H9 (cell line): Measurements from ENCODE around the gene OSGIN1. TPM values are rescaled to one million over a fixed set of nuclear protein-coding genes. Genes with fewer than 3 reads are reported as not detected.

Experiments used
- DNase-seq: peaks from one replicate; pipeline ENCODE4 v3.0.0-alpha.2; 2017
- H2AFZ ChIP-seq: one replicate; pipeline ENCODE4 v1.6.1; 2013; ENCODE audit warnings: mild to moderate bottlenecking, low read length, control low read depth, moderate library complexity
- H2AK5ac ChIP-seq: 2 replicates; pipeline ENCODE4 v1.6.1; 2013; ENCODE audit warnings: low read length, control low read depth, mixed read lengths; ENCODE audit not compliant: insufficient read length
- H2BK120ac ChIP-seq: one replicate; pipeline ENCODE4 v1.6.1; 2013; ENCODE audit warnings: low read depth, mild to moderate bottlenecking, low read length, control low read depth, inconsistent platforms; ENCODE audit not compliant: poor library complexity, severe bottlenecking
- H2BK12ac ChIP-seq: 2 replicates; pipeline ENCODE4 v1.6.1; 2013; ENCODE audit warnings: low read length, control low read depth, mixed read lengths, low read depth; ENCODE audit not compliant: insufficient read length
- H2BK15ac ChIP-seq: 2 replicates; pipeline ENCODE4 v1.6.1; 2013; ENCODE audit warnings: low read depth, low read length, control low read depth
- H2BK20ac ChIP-seq: one replicate; pipeline ENCODE4 v1.6.1; 2013; ENCODE audit warnings: low read depth, mild to moderate bottlenecking, low read length, control low read depth, inconsistent platforms; ENCODE audit not compliant: poor library complexity, severe bottlenecking
- H2BK5ac ChIP-seq: 2 replicates; pipeline ENCODE4 v1.6.1; 2013; ENCODE audit warnings: low read length, control low read depth, mixed read lengths; ENCODE audit not compliant: insufficient read length
- H3K14ac ChIP-seq: 2 replicates; pipeline ENCODE4 v1.6.1; 2013; ENCODE audit warnings: low read length, control low read depth; ENCODE audit not compliant: insufficient read depth
- H3K18ac ChIP-seq: 2 replicates; pipeline ENCODE4 v1.6.1; 2013; ENCODE audit warnings: low read depth, mild to moderate bottlenecking, mixed read lengths, low read length, control low read depth; ENCODE audit not compliant: insufficient read length
- H3K23ac ChIP-seq: 2 replicates; pipeline ENCODE4 v1.6.1; 2013; ENCODE audit warnings: low read length, control low read depth, mixed read lengths, low read depth; ENCODE audit not compliant: insufficient read length
- H3K23me2 ChIP-seq: 2 replicates; pipeline ENCODE4 v1.6.1; 2013; ENCODE audit warnings: low read depth, mild to moderate bottlenecking, mixed read lengths, low read length, control low read depth; ENCODE audit not compliant: insufficient read length, poor library complexity, severe bottlenecking
- H3K27ac ChIP-seq: 2 replicates; pipeline ENCODE4 v1.5.1; 2013; ENCODE audit warnings: low read length, control low read depth, mixed read lengths, low read depth; ENCODE audit not compliant: insufficient read length
- H3K27me3 ChIP-seq: 2 replicates; pipeline ENCODE4 v1.6.1; 2013; ENCODE audit warnings: low read length, control low read depth, inconsistent platforms; ENCODE audit not compliant: insufficient read depth
- H3K4ac ChIP-seq: 2 replicates; pipeline ENCODE4 v1.6.1; 2013; ENCODE audit warnings: low read depth, mild to moderate bottlenecking, control low read depth, inconsistent platforms, low read length, moderate library complexity
- H3K4me1 ChIP-seq: 2 replicates; pipeline ENCODE4 v1.6.1; 2013; ENCODE audit warnings: low read length, control low read depth, inconsistent platforms; ENCODE audit not compliant: insufficient read depth
- H3K4me2 ChIP-seq: 2 replicates; pipeline ENCODE4 v1.6.1; 2013; ENCODE audit warnings: low read length, control low read depth, mixed read lengths; ENCODE audit not compliant: insufficient read length, insufficient read depth
- H3K56ac ChIP-seq: 2 replicates; pipeline ENCODE4 v1.6.1; 2013; ENCODE audit warnings: low read depth, mild to moderate bottlenecking, mixed read lengths, low read length, control low read depth; ENCODE audit not compliant: insufficient read length
- H3K79me1 ChIP-seq: 2 replicates; pipeline ENCODE4 v1.6.1; 2013; ENCODE audit warnings: low read depth, mild to moderate bottlenecking, moderate library complexity, low read length, control low read depth, inconsistent platforms; ENCODE audit not compliant: insufficient read depth, poor library complexity, severe bottlenecking
- H3K79me2 ChIP-seq: 2 replicates; pipeline ENCODE4 v1.6.1; 2013; ENCODE audit warnings: low read length, control low read depth, inconsistent platforms; ENCODE audit not compliant: insufficient read depth
- H3K9ac ChIP-seq: 2 replicates; pipeline ENCODE4 v1.6.1; 2013; ENCODE audit warnings: low read length, control low read depth, mixed read lengths; ENCODE audit not compliant: insufficient read length; ENCODE audit errors: extremely low read depth
- H3K9me3 ChIP-seq: one replicate; pipeline ENCODE4 v1.6.1; 2013; ENCODE audit warnings: low read depth, low read length, inconsistent platforms; ENCODE audit not compliant: control insufficient read depth
- H3T11ph ChIP-seq: one replicate; pipeline ENCODE4 v1.6.1; 2013; ENCODE audit warnings: mild to moderate bottlenecking, low read length, control low read depth, inconsistent platforms
- H4K20me1 ChIP-seq: one replicate; pipeline ENCODE4 v1.6.1; 2013; ENCODE audit not compliant: control insufficient read depth, insufficient read length, insufficient read depth
- H4K5ac ChIP-seq: 2 replicates; pipeline ENCODE4 v1.6.1; 2013; ENCODE audit warnings: low read depth, mild to moderate bottlenecking, mixed read lengths, low read length, control low read depth; ENCODE audit not compliant: insufficient read length
- H4K8ac ChIP-seq: replicated peaks from 2 replicates; pipeline ENCODE4 v1.6.1; 2013; ENCODE audit warnings: low read length, control low read depth, mixed read lengths, low read depth; ENCODE audit not compliant: insufficient read length
- H4K91ac ChIP-seq: 2 replicates; pipeline ENCODE4 v1.6.1; 2013; ENCODE audit warnings: low read depth, mild to moderate bottlenecking, moderate library complexity, mixed read lengths, low read length, control low read depth; ENCODE audit not compliant: insufficient read length
- H3K27ac Mint-ChIP-seq, 3 experiments: 2 replicates in 2 of 3; 3 replicates in 1 of 3; pipeline ENCODE4 v1.8.0; 2020 to 2021; ENCODE audit warnings: mixed read lengths in 3 of 3, mild to moderate bottlenecking in 1 of 3, moderate library complexity in 1 of 3
- H3K27me3 Mint-ChIP-seq: 2 replicates; pipeline ENCODE4 v1.8.0; 2021; ENCODE audit warnings: low read depth, mild to moderate bottlenecking, moderate library complexity, mixed read lengths
- H3K36me3 Mint-ChIP-seq, 3 experiments: 2 replicates in 2 of 3; 3 replicates in 1 of 3; pipeline ENCODE4 v1.8.0; 2020 to 2021; ENCODE audit warnings: low read depth in 3 of 3, mixed read lengths in 3 of 3; ENCODE audit not compliant: insufficient read depth in 1 of 3
- H3K4me1 Mint-ChIP-seq, 2 experiments: 2 replicates each; pipeline ENCODE4 v1.8.0; 2020; ENCODE audit warnings: mixed read lengths in 2 of 2
- H3K4me3 Mint-ChIP-seq, 2 experiments: 2 replicates in 1 of 2; 3 replicates in 1 of 2; pipeline ENCODE4 v1.8.0; 2020 to 2021; ENCODE audit warnings: mild to moderate bottlenecking in 2 of 2, mixed read lengths in 2 of 2, moderate library complexity in 1 of 2
- H3K9me3 Mint-ChIP-seq, 2 experiments: 2 replicates in 1 of 2; 3 replicates in 1 of 2; pipeline ENCODE4 v1.8.0; 2020; ENCODE audit warnings: mild to moderate bottlenecking in 2 of 2, mixed read lengths in 2 of 2, moderate library complexity in 1 of 2
- WGBS: extraction: QIAGEN DNeasy Blood & Tissue Kit; methylation state at CpG from one replicate; pipeline ENCODE4 v1.1.7; 2013; ENCODE audit warnings: missing lambda C conversion rate, low lambda C conversion rate, mixed read lengths; ENCODE audit not compliant: insufficient read length; ENCODE audit errors: extremely low coverage; 5-methylcytosine and 5-hydroxymethylcytosine counted together
- total RNA-seq: library from RNA; stranded (reverse); gene quantifications from 2 replicates; pipeline ENCODE4 v1.2.1, GENCODE V29; 2021
- TF ChIP-seq, protein P1 (sequence below): fragments of 200-600 bp; sonication (generic); conservative IDR thresholded peaks from 3 replicates; pipeline ENCODE4 v1.8.0; 2021; ENCODE audit warnings: antibody characterized with exemption, mild to moderate bottlenecking

Gene OSGIN1
- total RNA-seq, 1 experiment from 2014 or later, result 0.63 TPM

DNA sequence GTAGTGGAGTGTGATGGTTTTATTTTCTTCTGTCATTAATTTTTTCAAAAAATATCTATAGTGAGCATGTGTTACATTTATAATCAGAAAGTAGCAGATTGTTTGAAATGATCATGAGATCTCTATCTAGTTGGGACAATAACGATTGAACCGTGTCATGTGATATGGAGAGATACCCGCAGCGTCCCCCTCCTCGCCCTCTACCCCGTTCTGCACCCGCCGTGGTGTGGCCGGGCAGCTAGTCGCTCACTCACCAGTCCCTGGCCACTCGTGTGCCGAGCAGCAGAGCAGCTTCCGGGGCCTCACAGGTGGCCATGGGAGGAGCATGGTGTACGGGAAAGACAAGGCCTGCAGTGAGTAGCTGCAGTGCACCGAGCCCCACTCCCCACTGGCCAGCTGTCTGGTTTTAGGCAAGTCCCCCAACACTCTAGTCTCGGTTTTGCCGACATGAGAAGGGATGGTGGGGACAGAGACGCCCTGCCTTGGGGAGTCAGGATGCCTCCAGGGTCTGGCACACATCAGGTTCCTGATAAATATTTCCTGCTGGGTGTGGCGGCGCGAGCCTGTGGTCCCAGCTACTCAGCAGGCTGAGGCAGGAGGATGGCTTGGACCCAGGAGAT lies 38.8 kb upstream of the OSGIN1 start:
- no peak overlapping the region for H4K91ac ChIP-seq
- H3K4me2 ChIP-seq, result no peak overlapping the region
- no peak overlapping the region for H3K56ac ChIP-seq
- no peak for DNase-seq
- H3K4me3 Mint-ChIP-seq, result no peak overlapping the region
- H3K4ac ChIP-seq, result no peak overlapping the region
- H3K27me3 ChIP-seq, result no peaks in the 10 kb centered on the region
- no peaks in the 10 kb centered on the region for H3K4me1 ChIP-seq
- H3K79me2 ChIP-seq, result no peaks in the 10 kb centered on the region
- H3K14ac ChIP-seq, result no peak overlapping the region
- no peak overlapping the region for H2BK20ac ChIP-seq
- H3K9me3 Mint-ChIP-seq, result peaks cover 5 to 6% of the 10 kb centered on the region in 2 experiments
- no peak overlapping the region for H2BK120ac ChIP-seq
- no peak overlapping the region for H3K27ac Mint-ChIP-seq
- H3K18ac ChIP-seq, result no peak overlapping the region
- H2AK5ac ChIP-seq, result no peak overlapping the region
- H2BK5ac ChIP-seq, result no peak overlapping the region
- no peaks in the 10 kb centered on the region for H3K23me2 ChIP-seq
- WGBS, result no CpG with 5 or more reads among the region's 21 CpGs
- H4K8ac ChIP-seq, result no peak overlapping the region
- peaks cover 57 to 91% (median 85%) of the 10 kb centered on the region in 3 experiments for H3K36me3 Mint-ChIP-seq
- no peak overlapping the region for H2BK15ac ChIP-seq
- no peak overlapping the region for H3K9ac ChIP-seq
- H3K27ac ChIP-seq, result no peak overlapping the region
- peaks cover 13 to 18% of the 10 kb centered on the region in 2 experiments for H3K4me1 Mint-ChIP-seq
- H4K20me1 ChIP-seq, result no peaks in the 10 kb centered on the region
- no peak overlapping the region for H2BK12ac ChIP-seq
- H3K9me3 ChIP-seq, result no peaks in the 10 kb centered on the region
- TF ChIP-seq, protein P1, sequence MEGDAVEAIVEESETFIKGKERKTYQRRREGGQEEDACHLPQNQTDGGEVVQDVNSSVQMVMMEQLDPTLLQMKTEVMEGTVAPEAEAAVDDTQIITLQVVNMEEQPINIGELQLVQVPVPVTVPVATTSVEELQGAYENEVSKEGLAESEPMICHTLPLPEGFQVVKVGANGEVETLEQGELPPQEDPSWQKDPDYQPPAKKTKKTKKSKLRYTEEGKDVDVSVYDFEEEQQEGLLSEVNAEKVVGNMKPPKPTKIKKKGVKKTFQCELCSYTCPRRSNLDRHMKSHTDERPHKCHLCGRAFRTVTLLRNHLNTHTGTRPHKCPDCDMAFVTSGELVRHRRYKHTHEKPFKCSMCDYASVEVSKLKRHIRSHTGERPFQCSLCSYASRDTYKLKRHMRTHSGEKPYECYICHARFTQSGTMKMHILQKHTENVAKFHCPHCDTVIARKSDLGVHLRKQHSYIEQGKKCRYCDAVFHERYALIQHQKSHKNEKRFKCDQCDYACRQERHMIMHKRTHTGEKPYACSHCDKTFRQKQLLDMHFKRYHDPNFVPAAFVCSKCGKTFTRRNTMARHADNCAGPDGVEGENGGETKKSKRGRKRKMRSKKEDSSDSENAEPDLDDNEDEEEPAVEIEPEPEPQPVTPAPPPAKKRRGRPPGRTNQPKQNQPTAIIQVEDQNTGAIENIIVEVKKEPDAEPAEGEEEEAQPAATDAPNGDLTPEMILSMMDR, result no peak
- H2AFZ ChIP-seq, result no peak overlapping the region
- H3K79me1 ChIP-seq, result no peaks in the 10 kb centered on the region
- H4K5ac ChIP-seq, result no peak overlapping the region
- no peak overlapping the region for H3K23ac ChIP-seq
- H3T11ph ChIP-seq, result no peak overlapping the region
- H3K27me3 Mint-ChIP-seq, result no peaks in the 10 kb centered on the region
